CD4-positive, alpha-beta T cell treated with Interleukin-15 for 4 hours (primary cell): ENCODE results near the gene ANAPC4.

Source experiments
- DNase-seq: peaks from one replicate; pipeline ENCODE4 v3.0.0-alpha.2; 2020; ENCODE audit warnings: low spot score

ANAPC4 gene

DNA sequence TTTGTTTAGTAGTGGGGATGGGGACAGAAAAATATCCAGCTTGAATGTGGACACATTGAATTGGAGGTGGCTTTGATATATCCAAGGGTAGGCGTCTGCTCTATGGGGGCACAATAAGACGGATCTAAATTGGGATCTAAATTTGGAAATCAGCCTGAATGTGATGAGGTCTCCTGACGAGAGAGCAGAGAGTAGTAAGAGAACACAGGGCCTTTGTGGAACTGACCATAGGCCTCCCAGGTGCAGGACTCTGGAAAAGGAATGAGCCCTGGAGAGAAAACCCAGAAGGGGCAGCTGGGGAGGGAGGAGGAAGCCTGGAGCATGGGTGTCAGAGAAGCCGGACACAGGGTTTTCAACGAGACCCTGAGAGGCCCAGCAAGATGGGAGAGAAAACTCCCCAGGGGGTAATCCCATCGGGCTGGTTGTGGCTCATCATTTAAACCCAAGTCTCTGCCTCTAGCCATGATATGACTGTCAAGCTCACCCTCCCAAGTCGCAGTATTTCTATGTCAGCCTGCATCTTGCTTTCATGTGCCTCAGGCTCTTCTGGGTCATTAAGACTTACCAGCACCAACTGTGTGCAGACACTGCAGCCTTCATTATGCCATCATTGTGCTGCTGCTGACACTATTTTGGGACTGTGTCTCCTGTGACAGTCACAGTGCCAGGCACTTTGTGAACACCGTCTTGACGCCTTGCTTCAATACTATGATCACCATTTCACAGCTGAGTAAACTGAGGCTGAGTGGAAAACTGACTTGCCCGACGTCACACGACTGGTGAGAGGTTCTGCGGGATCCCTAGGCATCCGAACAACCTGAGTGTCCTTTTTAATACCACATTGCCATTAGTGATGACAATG lies 57.1 kb downstream of the ANAPC4 start:
- no peak for DNase-seq

DNA sequence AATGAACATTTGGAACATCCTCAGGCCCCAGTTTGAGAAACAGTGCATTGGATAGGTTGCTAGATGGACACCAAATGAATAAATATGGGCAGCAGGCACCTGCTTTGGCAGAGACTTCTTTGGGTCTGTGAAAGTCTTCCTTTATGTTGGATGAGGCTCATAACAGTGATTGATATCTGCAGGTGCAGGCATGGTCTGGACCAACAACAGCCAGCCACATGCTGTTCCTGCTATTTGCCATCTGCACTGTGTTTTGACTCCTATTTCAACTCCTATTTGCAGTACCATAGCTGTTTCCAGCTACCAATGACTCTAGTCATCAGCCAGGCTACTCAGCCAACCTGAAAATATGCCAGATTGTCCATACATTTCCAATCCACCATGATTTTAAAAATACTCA lies 60.9 kb downstream of the ANAPC4 start:
- DNase-seq, result no peak

DNA sequence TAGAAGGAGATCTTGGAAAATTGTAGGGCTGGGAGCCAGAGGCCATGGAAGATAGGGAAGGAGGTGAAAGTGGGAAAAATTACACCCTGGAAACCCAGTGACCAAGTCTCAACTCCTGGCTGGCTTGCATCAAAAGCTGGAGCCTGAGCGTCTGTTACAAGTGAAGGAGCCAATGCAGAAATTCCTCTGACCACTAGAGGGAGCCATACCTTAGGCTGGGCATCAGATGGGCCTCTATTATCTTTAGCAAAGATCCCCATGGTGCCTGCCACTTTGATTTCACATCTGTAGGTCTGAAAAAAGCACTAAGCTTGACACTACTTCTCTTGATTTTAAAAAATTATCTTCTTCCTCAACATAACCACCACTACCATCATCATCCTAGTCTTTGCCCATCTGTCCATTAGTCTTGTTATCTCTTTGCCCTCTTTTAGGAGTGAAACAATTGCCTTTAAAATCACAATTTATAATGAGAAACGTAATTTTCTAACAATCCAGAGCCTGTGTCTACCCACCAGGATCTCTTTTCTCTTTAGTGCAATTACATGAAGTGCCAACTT lies 62.9 kb downstream of the ANAPC4 start:
- peak; percentile 61 for DNase-seq

DNA sequence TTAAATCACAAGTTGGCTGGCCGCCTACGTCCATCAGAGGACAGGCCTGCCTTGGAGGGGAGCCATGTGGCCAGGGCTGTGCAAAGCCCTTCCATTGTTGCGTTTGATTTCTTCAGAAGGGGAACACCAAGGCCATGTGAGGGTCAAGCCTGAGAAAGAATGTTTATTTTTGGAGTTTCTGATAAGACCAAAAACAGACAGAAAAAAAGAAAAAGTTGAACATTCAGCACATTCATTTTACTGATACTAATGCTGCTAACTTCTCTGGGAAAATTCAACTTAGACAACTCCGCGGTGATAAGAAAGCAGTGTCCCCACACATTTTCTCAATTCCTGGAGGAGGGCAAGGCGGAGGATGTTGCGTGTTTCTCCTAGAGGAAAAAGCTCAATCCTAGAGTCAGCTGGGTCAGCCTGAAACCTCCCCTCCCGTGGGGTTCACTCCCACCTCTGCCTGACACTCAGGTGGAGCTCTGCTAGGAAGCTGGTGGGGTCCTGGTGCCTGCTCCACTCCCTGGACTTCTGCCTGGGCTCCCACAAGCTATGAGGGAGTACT lies 63.5 kb downstream of the ANAPC4 start:
- no peak for DNase-seq

DNA sequence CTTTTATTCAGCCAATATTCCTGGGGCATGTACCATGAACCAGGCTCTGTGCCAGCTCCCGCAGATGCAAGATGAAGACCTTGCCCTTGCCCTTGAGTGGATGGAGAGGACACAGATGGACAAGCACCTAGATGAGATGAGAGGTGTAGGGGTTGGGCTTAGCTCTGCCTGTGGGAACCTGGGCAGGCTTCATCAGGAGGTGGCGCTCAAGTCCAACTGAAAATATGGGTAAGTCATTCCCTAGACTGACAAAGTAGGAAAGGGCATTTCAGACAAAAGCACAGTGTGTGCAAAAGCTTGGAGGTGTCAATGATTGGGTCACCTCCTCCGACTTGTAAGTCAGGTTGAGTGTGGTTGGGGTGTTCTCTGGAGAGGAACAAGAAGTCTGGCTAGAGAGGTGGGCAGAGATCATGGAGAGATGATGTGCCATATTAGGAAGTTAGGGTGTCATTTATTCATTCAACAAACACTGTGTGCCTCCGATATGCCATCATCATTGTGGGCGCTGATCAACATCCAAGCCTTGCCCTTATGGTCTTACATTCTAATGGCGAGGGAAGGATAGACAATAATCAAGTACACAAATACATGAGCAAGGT lies 64.6 kb downstream of the ANAPC4 start:
- DNase-seq, result no peak

DNA sequence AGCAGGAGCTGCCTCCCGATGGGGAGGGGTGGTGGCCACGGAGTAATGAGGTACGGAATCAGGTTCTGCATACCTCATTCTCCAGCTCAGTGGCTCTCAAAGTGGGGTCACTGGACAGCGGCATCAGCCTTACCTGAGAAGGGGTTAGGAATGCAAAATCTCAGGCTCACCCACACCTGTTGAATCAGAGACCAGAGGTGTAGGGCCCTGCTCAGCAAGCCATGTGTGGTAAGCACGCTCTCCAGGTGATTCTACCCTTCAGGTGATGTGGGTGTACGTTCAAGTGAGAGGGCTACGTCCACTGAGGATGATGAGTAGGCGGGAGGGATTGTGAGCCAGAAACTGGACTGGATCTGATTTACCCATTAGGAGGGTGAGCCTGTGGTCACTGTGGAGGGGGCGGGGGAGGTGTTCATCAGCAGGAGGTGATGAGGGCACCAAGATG lies 65.8 kb downstream of the ANAPC4 start:
- no peak for DNase-seq

DNA sequence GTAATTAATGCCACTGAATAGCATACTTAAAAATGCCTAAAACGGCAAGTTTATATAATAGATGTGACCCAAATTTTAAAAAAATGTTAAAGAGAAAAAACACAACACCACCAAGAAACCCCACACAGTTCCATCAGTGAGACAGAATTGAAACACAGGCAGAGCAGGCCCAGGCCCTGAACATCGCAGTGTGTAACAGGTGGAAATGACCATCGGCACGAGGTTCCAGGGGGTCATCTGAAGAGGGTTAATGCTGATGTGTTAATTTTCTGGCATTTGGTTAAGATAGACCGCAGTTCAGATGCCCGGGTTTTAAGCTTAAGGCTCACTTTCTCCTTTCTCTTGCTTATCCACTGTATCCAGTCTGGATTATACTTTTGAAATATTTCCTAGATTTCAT lies 66.8 kb downstream of the ANAPC4 start:
- DNase-seq, result no peak

DNA sequence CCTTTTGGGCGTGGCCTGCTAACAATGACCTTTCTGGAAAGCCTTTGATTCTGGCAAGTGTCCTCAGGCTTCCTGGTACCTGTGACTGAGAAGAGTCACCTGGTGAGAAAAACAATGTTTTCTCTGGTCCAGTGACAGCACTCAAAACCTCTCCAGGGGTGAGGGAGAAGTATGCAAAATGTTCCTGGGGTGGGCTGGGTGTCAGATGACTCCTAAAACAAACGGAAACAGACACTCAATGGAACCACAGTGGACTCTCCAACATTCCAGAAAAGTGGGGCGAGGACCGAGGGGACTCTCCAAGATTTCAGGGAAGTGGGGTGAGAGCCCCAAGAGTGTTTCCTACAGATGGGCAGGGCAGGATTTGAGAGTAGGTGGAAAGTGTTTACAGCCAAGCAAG lies 69.5 kb downstream of the ANAPC4 start:
- no peak for DNase-seq

DNA sequence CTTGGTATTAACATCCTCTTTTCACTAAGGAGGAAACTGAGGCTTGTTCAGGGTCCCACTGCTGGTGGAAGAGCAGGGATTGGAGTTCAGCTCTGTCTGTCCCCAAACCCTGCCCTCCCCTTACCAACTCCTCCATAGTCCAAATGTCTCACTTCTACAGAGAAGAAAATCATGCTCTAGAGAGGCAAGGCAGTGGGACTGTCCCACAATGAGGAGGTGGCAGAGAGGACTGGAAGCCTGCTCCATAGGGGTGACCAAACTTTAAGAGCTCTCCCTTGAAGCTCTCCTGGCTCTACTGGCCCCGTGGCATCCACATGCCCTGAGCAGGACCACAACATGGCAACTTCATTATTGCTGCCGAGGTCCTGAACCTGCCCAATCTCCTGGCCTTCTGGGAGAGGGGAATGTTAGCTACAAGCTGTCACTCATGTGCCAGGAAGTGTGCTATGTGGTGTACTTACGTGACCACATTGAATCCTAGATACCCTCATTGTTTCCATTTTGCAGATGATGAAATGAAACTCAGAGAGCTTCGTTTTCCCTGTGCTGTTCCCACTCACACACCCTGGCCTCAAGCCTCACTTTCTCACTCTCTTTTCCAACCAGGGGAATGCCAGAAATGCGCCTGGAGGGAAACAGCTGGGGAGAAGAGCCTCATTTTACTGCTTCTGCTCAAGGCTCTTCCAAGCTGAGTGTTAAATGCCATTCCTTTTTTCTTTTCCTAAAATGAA lies 71.5 kb downstream of the ANAPC4 start:
- no peak for DNase-seq

DNA sequence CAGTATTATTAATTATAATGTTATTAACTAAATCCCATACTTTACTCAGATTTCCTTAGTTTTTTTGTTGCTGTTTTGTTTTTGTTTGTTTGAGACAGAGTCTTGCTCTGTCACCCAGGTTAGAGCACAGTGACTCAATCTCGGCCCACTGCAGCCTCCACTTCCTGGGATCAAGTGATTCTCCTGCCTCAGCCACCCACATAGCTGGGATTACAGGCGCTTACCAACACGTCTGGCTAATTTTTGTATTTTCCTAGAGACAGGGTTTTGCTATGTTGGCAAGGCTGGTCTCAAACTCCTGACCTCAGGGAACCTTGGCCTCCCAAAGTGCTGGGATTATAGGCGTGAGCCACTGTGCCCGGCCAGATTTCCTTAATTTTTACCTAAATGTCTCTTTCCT lies 72.2 kb downstream of the ANAPC4 start:
- DNase-seq, result no peak

DNA sequence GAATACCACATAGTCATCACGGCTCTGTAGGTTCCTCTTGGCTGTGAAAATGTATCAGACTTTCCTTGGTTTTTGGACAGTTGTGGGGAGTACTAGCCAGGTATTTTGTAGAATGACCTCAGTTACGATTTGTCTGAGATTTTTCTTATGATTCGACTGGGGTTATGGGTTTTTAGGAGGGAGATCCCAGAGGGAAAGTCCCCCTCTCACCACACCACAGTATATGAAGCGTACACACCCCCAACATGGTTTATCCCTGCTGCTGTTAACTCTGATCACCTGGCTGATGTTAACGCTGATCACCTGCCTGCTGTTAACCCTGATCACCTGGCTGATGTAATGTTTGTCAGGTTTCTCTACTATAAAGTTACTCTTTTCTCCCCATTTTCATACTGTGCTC lies 72.6 kb downstream of the ANAPC4 start:
- no peak for DNase-seq

DNA sequence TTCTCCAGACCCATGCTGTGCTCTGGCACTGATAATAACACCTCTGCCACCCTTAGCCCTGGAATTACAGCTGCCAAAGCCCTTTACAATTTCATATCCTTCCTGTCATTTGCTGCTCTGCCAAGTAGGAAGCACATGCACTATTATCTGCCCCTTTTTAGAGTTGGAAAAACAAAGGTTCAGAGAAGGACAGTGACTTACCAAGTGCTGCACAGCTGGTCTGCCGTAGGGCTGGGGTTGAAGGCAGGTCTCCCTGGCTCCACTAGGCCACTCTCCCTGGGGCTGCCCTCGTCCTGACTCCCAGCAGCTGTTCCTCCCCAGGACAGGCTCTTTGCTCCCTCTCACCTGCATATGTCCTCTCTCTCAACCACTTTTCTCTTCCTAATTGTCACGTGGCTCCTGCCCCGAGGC lies 73.4 kb downstream of the ANAPC4 start:
- no peak for DNase-seq

DNA sequence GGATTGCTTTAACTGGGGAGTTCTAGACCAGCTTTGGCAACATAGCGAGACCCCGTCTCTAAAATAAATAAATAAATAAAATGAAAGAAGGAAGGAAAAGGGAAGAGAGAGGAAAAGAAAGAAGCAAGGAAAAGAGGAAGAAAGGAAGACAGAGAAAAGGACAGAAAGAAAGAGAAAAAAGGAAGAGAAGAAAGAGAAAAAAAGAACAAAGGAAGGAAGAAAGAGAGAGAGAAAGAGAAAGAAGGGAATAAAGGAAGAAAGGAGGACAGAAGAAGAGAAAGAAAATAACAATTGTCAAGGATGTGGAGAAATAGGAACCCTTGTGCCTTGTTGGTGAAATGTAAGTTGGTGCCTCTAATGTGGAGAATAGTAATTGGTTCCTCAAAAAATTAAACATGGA lies 74.6 kb downstream of the ANAPC4 start:
- no peak for DNase-seq

DNA sequence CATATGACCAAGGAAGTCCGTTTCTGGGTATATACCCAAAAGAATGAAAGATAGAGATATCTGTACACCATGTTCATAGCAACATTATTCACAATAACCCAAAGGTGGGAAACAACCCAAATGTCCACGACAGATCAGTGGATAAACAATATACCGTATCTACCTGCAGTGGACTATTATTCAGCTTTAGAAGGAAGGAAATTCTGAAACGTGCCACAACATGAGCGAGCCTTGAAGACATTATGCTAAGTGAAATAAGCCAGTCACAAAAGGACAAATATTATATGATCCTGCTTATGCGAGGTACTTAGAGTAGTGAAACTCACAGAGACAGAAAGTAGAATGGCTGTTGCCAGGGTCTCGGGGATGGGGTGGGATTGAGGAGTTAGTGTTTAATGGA lies 75.0 kb downstream of the ANAPC4 start:
- DNase-seq, result no peak

DNA sequence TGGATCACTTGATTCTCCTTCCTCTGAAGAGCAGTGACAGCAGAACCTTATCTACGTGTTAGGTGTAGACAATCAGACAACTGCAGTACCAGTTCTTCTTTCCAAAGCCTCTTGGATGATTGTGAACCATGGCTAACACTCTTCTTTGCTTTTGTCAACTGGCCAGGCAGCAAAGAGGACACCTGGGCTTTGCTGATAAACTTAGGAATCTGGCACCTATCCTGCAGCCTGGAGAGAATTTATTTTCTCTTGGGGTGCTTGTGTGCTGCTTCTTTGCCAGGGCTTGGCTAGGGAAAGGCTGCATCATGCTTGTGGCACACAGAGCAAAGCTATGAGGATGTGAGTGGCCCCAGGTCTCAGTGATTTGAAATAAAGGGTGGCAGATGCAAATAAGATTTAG lies 77.4 kb downstream of the ANAPC4 start:
- no peak for DNase-seq

DNA sequence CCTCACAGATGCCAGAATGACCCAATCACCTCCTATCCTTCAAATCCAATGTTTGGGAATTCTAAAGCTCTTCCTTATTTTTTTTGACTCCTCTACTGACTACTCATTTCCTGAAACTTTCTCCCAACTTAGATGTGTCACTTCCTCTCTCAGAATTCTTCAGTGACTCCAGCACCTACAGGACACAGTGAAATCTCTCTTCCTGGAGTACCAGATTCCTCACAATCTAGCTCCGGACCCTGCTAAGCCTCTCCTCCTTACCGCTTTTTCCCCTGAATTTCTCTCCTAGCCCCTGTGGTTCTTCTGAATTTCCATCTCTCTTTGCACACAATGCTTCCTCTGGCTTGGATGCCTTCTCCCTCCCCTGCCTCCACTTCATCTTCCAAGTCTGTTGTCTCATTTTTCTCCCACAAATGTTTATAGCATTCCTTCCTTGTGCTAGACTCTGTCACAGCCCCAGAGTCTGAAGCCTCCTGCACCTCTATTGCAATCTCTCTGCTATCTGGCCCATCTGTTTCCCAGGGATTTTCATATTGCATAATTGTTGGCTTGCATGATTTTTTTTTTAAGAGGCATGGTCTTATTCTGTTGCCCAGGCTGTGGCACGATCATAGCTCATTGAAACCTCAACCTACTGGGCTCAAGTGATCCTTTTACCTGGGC lies 80.1 kb downstream of the ANAPC4 start:
- no peak for DNase-seq

DNA sequence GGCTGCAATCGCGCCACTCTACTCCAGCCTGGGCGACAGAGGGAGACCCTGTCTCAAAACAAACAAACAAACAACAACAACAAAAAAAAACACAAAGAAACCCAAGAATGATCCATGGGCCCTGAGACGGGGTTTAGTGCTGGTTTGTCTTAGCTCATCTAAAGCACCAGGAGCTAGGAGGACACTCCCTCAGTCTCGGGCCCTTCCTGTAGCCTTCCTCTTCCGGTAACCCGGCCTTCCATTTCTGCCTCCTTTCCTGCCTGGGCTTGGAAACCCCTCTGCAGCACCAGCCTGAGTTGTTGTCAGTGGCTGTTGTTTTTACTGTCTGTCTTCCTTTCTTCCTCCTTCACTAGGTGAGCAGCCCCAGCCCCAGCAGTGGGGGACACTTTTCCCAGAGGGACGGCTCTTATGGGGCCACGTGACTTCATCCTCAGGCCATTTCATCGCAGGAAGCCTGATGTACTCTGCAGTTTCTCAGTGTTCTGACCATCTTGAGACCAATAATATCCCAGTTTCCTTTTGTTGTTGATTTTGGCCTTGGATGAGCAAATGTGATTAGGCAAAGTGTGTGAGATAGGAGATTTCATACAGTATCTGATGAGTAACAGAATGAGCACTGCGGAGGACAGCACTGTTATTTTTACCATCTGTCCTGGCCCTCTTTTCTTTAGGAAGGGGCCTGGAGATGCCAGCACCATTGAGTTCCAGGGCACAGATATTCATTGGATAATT lies 90.1 kb downstream of the ANAPC4 start:
- no peak for DNase-seq

DNA sequence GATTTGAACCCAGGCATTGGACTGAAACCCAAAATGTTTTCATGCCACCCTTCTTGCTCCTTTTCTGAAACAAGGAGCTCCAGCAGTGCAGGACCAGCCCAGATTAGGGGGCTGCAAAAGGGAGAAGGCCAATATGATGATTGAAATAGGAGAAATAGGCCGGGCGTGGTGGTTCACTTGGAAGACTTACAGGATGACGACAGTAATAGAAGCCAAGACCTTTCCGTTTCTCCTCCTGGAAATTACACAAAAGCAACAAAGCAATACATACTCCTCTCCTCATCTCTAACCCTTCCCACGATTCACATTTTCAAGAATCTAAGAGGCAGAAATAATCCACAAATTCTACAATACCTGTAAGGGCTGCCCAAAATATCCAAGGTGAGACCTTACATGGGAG lies 90.8 kb downstream of the ANAPC4 start:
- DNase-seq, result no peak
